ENCODE measurements around the gene ST3GAL4.

- TF ChIP-seq POLR2A (IDR thresholded peaks at IDR 0.05) (no peak), CTCF (IDR thresholded peaks at IDR 0.05) (no peak)
Observed at GRCh38 chr11:126387857-126388256, 32.4 kb downstream of the ST3GAL4 start.
